Activated T-cell treated with anti-CD3 and anti-CD28 coated beads for 1 hour (primary cell): Measurements from ENCODE around the gene PRKCH.

Experiments used
- DNase-seq: peaks from one replicate; pipeline ENCODE4 v3.0.0-alpha.2; 2020; ENCODE audit warnings: low read depth

The PRKCH gene

GRCh38 chr14:61475316-61475715, 153.9 kb downstream of the PRKCH start:
- no peak for DNase-seq

GRCh38 chr14:61476105-61476753, 154.8 kb downstream of the PRKCH start:
- DNase-seq: no peak

- no peak for DNase-seq
Measured at GRCh38 chr14:61476754-61477410, 155.5 kb downstream of the PRKCH start.

GRCh38 chr14:61477712-61478462, 156.5 kb downstream of the PRKCH start:
- no peak for DNase-seq

GRCh38 chr14:61478971-61479473, 157.6 kb downstream of the PRKCH start:
- DNase-seq: no peak

- DNase-seq: no peak
Measured at GRCh38 chr14:61479746-61480502, 158.5 kb downstream of the PRKCH start.

GRCh38 chr14:61480704-61481285, 159.4 kb downstream of the PRKCH start:
- DNase-seq: no peak

GRCh38 chr14:61481701-61482100, 160.3 kb downstream of the PRKCH start:
- DNase-seq: no peak

- no peak for DNase-seq
Measured at GRCh38 chr14:61482348-61483206, 161.2 kb downstream of the PRKCH start.

GRCh38 chr14:61483476-61483875, 162.1 kb downstream of the PRKCH start:
- DNase-seq: no peak

- DNase-seq: no peak
Measured at GRCh38 chr14:61484031-61484430, 162.7 kb downstream of the PRKCH start.

- DNase-seq: no peak
Measured at GRCh38 chr14:61484826-61485584, 163.6 kb downstream of the PRKCH start.

GRCh38 chr14:61485661-61486060, 164.3 kb downstream of the PRKCH start:
- no peak for DNase-seq

GRCh38 chr14:61486930-61487495, 165.6 kb downstream of the PRKCH start:
- DNase-seq: no peak

- no peak for DNase-seq
Measured at GRCh38 chr14:61488417-61489401, 167.3 kb downstream of the PRKCH start.

- no peak for DNase-seq
Measured at GRCh38 chr14:61489512-61489911, 168.1 kb downstream of the PRKCH start.

- no peak for DNase-seq
Measured at GRCh38 chr14:61489932-61490331, 168.6 kb downstream of the PRKCH start.

- DNase-seq: no peak
Measured at GRCh38 chr14:61491224-61491623, 169.8 kb downstream of the PRKCH start.
